H9 (cell line): ENCODE data around the gene ANKRD23. TPM values are rescaled to one million over a fixed set of nuclear protein-coding genes. Genes with fewer than 3 reads are reported as not detected.

ENCODE experiments used
- DNase-seq: peaks from one replicate; pipeline ENCODE4 v3.0.0-alpha.2; 2017
- H2AFZ ChIP-seq: one replicate; pipeline ENCODE4 v1.6.1; 2013; ENCODE audit warnings: mild to moderate bottlenecking, low read length, control low read depth, moderate library complexity
- H2AK5ac ChIP-seq: 2 replicates; pipeline ENCODE4 v1.6.1; 2013; ENCODE audit warnings: low read length, control low read depth, mixed read lengths; ENCODE audit not compliant: insufficient read length
- H2BK120ac ChIP-seq: one replicate; pipeline ENCODE4 v1.6.1; 2013; ENCODE audit warnings: low read depth, mild to moderate bottlenecking, low read length, control low read depth, inconsistent platforms; ENCODE audit not compliant: poor library complexity, severe bottlenecking
- H2BK12ac ChIP-seq: 2 replicates; pipeline ENCODE4 v1.6.1; 2013; ENCODE audit warnings: low read length, control low read depth, mixed read lengths, low read depth; ENCODE audit not compliant: insufficient read length
- H2BK15ac ChIP-seq: 2 replicates; pipeline ENCODE4 v1.6.1; 2013; ENCODE audit warnings: low read depth, low read length, control low read depth
- H2BK20ac ChIP-seq: one replicate; pipeline ENCODE4 v1.6.1; 2013; ENCODE audit warnings: low read depth, mild to moderate bottlenecking, low read length, control low read depth, inconsistent platforms; ENCODE audit not compliant: poor library complexity, severe bottlenecking
- H2BK5ac ChIP-seq: 2 replicates; pipeline ENCODE4 v1.6.1; 2013; ENCODE audit warnings: low read length, control low read depth, mixed read lengths; ENCODE audit not compliant: insufficient read length
- H3K14ac ChIP-seq: 2 replicates; pipeline ENCODE4 v1.6.1; 2013; ENCODE audit warnings: low read length, control low read depth; ENCODE audit not compliant: insufficient read depth
- H3K18ac ChIP-seq: 2 replicates; pipeline ENCODE4 v1.6.1; 2013; ENCODE audit warnings: low read depth, mild to moderate bottlenecking, mixed read lengths, low read length, control low read depth; ENCODE audit not compliant: insufficient read length
- H3K23ac ChIP-seq: 2 replicates; pipeline ENCODE4 v1.6.1; 2013; ENCODE audit warnings: low read length, control low read depth, mixed read lengths, low read depth; ENCODE audit not compliant: insufficient read length
- H3K23me2 ChIP-seq: 2 replicates; pipeline ENCODE4 v1.6.1; 2013; ENCODE audit warnings: low read depth, mild to moderate bottlenecking, mixed read lengths, low read length, control low read depth; ENCODE audit not compliant: insufficient read length, poor library complexity, severe bottlenecking
- H3K27ac ChIP-seq: 2 replicates; pipeline ENCODE4 v1.5.1; 2013; ENCODE audit warnings: low read length, control low read depth, mixed read lengths, low read depth; ENCODE audit not compliant: insufficient read length
- H3K27me3 ChIP-seq: 2 replicates; pipeline ENCODE4 v1.6.1; 2013; ENCODE audit warnings: low read length, control low read depth, inconsistent platforms; ENCODE audit not compliant: insufficient read depth
- H3K4ac ChIP-seq: 2 replicates; pipeline ENCODE4 v1.6.1; 2013; ENCODE audit warnings: low read depth, mild to moderate bottlenecking, control low read depth, inconsistent platforms, low read length, moderate library complexity
- H3K4me1 ChIP-seq: 2 replicates; pipeline ENCODE4 v1.6.1; 2013; ENCODE audit warnings: low read length, control low read depth, inconsistent platforms; ENCODE audit not compliant: insufficient read depth
- H3K4me2 ChIP-seq: 2 replicates; pipeline ENCODE4 v1.6.1; 2013; ENCODE audit warnings: low read length, control low read depth, mixed read lengths; ENCODE audit not compliant: insufficient read length, insufficient read depth
- H3K56ac ChIP-seq: 2 replicates; pipeline ENCODE4 v1.6.1; 2013; ENCODE audit warnings: low read depth, mild to moderate bottlenecking, mixed read lengths, low read length, control low read depth; ENCODE audit not compliant: insufficient read length
- H3K79me1 ChIP-seq: 2 replicates; pipeline ENCODE4 v1.6.1; 2013; ENCODE audit warnings: low read depth, mild to moderate bottlenecking, moderate library complexity, low read length, control low read depth, inconsistent platforms; ENCODE audit not compliant: insufficient read depth, poor library complexity, severe bottlenecking
- H3K79me2 ChIP-seq: 2 replicates; pipeline ENCODE4 v1.6.1; 2013; ENCODE audit warnings: low read length, control low read depth, inconsistent platforms; ENCODE audit not compliant: insufficient read depth
- H3K9ac ChIP-seq: 2 replicates; pipeline ENCODE4 v1.6.1; 2013; ENCODE audit warnings: low read length, control low read depth, mixed read lengths; ENCODE audit not compliant: insufficient read length; ENCODE audit errors: extremely low read depth
- H3K9me3 ChIP-seq: one replicate; pipeline ENCODE4 v1.6.1; 2013; ENCODE audit warnings: low read depth, low read length, inconsistent platforms; ENCODE audit not compliant: control insufficient read depth
- H3T11ph ChIP-seq: one replicate; pipeline ENCODE4 v1.6.1; 2013; ENCODE audit warnings: mild to moderate bottlenecking, low read length, control low read depth, inconsistent platforms
- H4K20me1 ChIP-seq: one replicate; pipeline ENCODE4 v1.6.1; 2013; ENCODE audit not compliant: control insufficient read depth, insufficient read length, insufficient read depth
- H4K5ac ChIP-seq: 2 replicates; pipeline ENCODE4 v1.6.1; 2013; ENCODE audit warnings: low read depth, mild to moderate bottlenecking, mixed read lengths, low read length, control low read depth; ENCODE audit not compliant: insufficient read length
- H4K8ac ChIP-seq: replicated peaks from 2 replicates; pipeline ENCODE4 v1.6.1; 2013; ENCODE audit warnings: low read length, control low read depth, mixed read lengths, low read depth; ENCODE audit not compliant: insufficient read length
- H4K91ac ChIP-seq: 2 replicates; pipeline ENCODE4 v1.6.1; 2013; ENCODE audit warnings: low read depth, mild to moderate bottlenecking, moderate library complexity, mixed read lengths, low read length, control low read depth; ENCODE audit not compliant: insufficient read length
- H3K27ac Mint-ChIP-seq, 3 experiments: 2 replicates in 2 of 3; 3 replicates in 1 of 3; pipeline ENCODE4 v1.8.0; 2020 to 2021; ENCODE audit warnings: mixed read lengths in 3 of 3, mild to moderate bottlenecking in 1 of 3, moderate library complexity in 1 of 3
- H3K27me3 Mint-ChIP-seq: 2 replicates; pipeline ENCODE4 v1.8.0; 2021; ENCODE audit warnings: low read depth, mild to moderate bottlenecking, moderate library complexity, mixed read lengths
- H3K36me3 Mint-ChIP-seq, 3 experiments: 2 replicates in 2 of 3; 3 replicates in 1 of 3; pipeline ENCODE4 v1.8.0; 2020 to 2021; ENCODE audit warnings: low read depth in 3 of 3, mixed read lengths in 3 of 3; ENCODE audit not compliant: insufficient read depth in 1 of 3
- H3K4me1 Mint-ChIP-seq, 2 experiments: 2 replicates each; pipeline ENCODE4 v1.8.0; 2020; ENCODE audit warnings: mixed read lengths in 2 of 2
- H3K4me3 Mint-ChIP-seq, 2 experiments: 2 replicates in 1 of 2; 3 replicates in 1 of 2; pipeline ENCODE4 v1.8.0; 2020 to 2021; ENCODE audit warnings: mild to moderate bottlenecking in 2 of 2, mixed read lengths in 2 of 2, moderate library complexity in 1 of 2
- H3K9me3 Mint-ChIP-seq, 2 experiments: 2 replicates in 1 of 2; 3 replicates in 1 of 2; pipeline ENCODE4 v1.8.0; 2020; ENCODE audit warnings: mild to moderate bottlenecking in 2 of 2, mixed read lengths in 2 of 2, moderate library complexity in 1 of 2
- WGBS: extraction: QIAGEN DNeasy Blood & Tissue Kit; methylation state at CpG from one replicate; pipeline ENCODE4 v1.1.7; 2013; ENCODE audit warnings: missing lambda C conversion rate, low lambda C conversion rate, mixed read lengths; ENCODE audit not compliant: insufficient read length; ENCODE audit errors: extremely low coverage; 5-methylcytosine and 5-hydroxymethylcytosine counted together
- total RNA-seq: library from RNA; stranded (reverse); gene quantifications from 2 replicates; pipeline ENCODE4 v1.2.1, GENCODE V29; 2021
- TF ChIP-seq, protein P1 (sequence below): fragments of 200-600 bp; sonication (generic); conservative IDR thresholded peaks from 3 replicates; pipeline ENCODE4 v1.8.0; 2021; ENCODE audit warnings: antibody characterized with exemption, mild to moderate bottlenecking

Gene ANKRD23
- total RNA-seq, 1 experiment from 2014 or later = 2.4 TPM

DNA sequence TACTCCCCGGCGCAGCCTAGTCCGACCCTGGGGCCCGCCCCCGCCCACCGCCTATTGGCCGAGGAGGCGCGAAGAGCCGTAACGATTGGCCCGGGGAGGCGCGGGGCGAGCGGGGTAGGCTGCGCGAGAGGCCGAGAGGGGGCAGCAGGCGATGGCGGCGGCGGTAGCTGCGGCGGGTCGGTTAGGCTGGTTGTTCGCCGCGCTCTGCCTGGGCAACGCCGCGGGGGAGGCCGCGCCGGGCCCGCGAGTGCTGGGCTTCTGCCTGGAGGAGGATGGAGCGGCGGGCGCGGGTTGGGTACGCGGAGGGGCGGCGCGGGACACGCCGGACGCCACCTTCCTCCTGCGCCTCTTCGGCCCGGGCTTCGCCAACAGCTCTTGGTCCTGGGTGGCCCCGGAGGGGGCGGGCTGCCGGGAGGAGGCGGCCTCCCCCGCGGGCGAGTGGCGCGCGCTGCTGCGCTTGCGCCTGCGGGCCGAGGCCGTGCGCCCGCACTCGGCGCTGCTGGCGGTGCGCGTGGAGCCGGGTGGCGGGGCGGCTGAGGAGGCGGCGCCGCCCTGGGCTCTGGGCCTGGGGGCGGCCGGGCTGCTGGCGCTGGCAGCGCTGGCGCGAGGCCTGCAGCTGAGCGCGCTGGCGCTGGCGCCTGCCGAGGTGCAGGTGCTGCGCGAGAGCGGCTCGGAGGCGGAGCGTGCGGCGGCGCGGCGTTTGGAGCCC lies 27.5 kb downstream of the ANKRD23 start, which contains the start of gene CNNM3:
CNNM3 (plus strand) TSS at position 142 of the 709 bp plus-strand sequence; CDS start at position 152, 10 bp downstream.
- Histone ChIP-seq H3K4me2 (peak within 1 kb of the TSS; percentile 85), H2BK20ac (no peak within 1 kb of the TSS), H3K4me1 (peaks cover 3% of the 10 kb centered on the region; the same call in 1 of the 2 replicates), H3K27ac (no peak within 1 kb of the TSS), H3K9me3 (no peaks in the 10 kb centered on the region), H2AK5ac (no peak within 1 kb of the TSS), H4K20me1 (peaks cover 2% of the 10 kb centered on the region), H2BK12ac (no peak within 1 kb of the TSS), H2BK15ac (no peak within 1 kb of the TSS; the same call in 1 of the 2 replicates), H2AFZ (peak within 1 kb of the TSS; percentile 79), H4K8ac (no peak within 1 kb of the TSS), H3K79me1 (peaks cover 2% of the 10 kb centered on the region), H3K4ac (no peak within 1 kb of the TSS), H4K5ac (no peak within 1 kb of the TSS), H3K9ac (peak within 1 kb of the TSS; percentile 59), H3K14ac (peak within 1 kb of the TSS; percentile 10; the same call in 1 of the 2 replicates), H3K18ac (no peak within 1 kb of the TSS), H3K56ac (no peak within 1 kb of the TSS), H3K27me3 (no peaks in the 10 kb centered on the region), H3K23ac (no peak within 1 kb of the TSS), H2BK120ac (no peak within 1 kb of the TSS), H3K23me2 (peaks cover 7% of the 10 kb centered on the region), H4K91ac (no peak within 1 kb of the TSS), H2BK5ac (no peak within 1 kb of the TSS), H3T11ph (no peak within 1 kb of the TSS), H3K79me2 (peaks cover 2% of the 10 kb centered on the region; the same call in 1 of the 2 replicates)
- no CpG with 5 or more reads among the region's 103 CpGs for WGBS
- peaks cover 14 to 33% (median 31%) of the 10 kb centered on the region in 3 experiments for H3K36me3 Mint-ChIP-seq
- H3K27me3 Mint-ChIP-seq = peaks cover 1% of the 10 kb centered on the region; the same call in 1 of the 2 replicates
- H3K4me1 Mint-ChIP-seq = peaks cover 45 to 48% of the 10 kb centered on the region in 2 experiments
- peak within 1 kb of the TSS; percentile 78 to 88 for H3K4me3 Mint-ChIP-seq
- TF ChIP-seq, protein P1, sequence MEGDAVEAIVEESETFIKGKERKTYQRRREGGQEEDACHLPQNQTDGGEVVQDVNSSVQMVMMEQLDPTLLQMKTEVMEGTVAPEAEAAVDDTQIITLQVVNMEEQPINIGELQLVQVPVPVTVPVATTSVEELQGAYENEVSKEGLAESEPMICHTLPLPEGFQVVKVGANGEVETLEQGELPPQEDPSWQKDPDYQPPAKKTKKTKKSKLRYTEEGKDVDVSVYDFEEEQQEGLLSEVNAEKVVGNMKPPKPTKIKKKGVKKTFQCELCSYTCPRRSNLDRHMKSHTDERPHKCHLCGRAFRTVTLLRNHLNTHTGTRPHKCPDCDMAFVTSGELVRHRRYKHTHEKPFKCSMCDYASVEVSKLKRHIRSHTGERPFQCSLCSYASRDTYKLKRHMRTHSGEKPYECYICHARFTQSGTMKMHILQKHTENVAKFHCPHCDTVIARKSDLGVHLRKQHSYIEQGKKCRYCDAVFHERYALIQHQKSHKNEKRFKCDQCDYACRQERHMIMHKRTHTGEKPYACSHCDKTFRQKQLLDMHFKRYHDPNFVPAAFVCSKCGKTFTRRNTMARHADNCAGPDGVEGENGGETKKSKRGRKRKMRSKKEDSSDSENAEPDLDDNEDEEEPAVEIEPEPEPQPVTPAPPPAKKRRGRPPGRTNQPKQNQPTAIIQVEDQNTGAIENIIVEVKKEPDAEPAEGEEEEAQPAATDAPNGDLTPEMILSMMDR = peak; percentile 76
- H3K9me3 Mint-ChIP-seq = no peaks in the 10 kb centered on the region; a peak in 1 of 5 replicates
- H3K27ac Mint-ChIP-seq = peak within 1 kb of the TSS in 2 of 3 experiments; percentile 23 to 27; a peak in 5 of 7 replicates
- peak; percentile 96 for DNase-seq
